HEK293 (cell line): ENCODE results near the gene RHOJ.

Experiments used
- CTCF ChIP-seq: fragments of 450-650 bp; formaldehyde crosslinking; IDR thresholded peaks from 2 replicates; pipeline ENCODE4 v1.5.1; 2016; ENCODE audit warnings: missing biosample characterization, missing genetic modification characterization
- KLF1 ChIP-seq: fragments of 450-650 bp; formaldehyde crosslinking; IDR thresholded peaks from 2 replicates; pipeline ENCODE4 v1.5.1; 2016; ENCODE audit warnings: missing biosample characterization, missing genetic modification characterization
- MEIS1 ChIP-seq: sonication (generic); formaldehyde crosslinking; IDR thresholded peaks from 2 replicates; pipeline ENCODE4 v1.8.1; 2022; ENCODE audit warnings: missing genetic modification reagents, mild to moderate bottlenecking, borderline replicate concordance
- ZBTB8A ChIP-seq: fragments of 450-650 bp; formaldehyde crosslinking; IDR thresholded peaks from 2 replicates; pipeline ENCODE4 v1.5.1; 2016; ENCODE audit warnings: missing biosample characterization, missing genetic modification characterization
- ZNF114 ChIP-seq: fragments of 450-650 bp; formaldehyde crosslinking; IDR thresholded peaks from 2 replicates; pipeline ENCODE4 v1.5.0; 2017; ENCODE audit warnings: missing biosample characterization, missing genetic modification characterization
- ZNF292 ChIP-seq: fragments of 450-650 bp; formaldehyde crosslinking; IDR thresholded peaks from 2 replicates; pipeline ENCODE4 v1.5.1; 2016; ENCODE audit warnings: low read depth, missing biosample characterization, missing genetic modification characterization, borderline replicate concordance
- TF ChIP-seq, protein P1 (sequence below): fragments of 450-650 bp; formaldehyde crosslinking; optimal IDR thresholded peaks from 2 replicates; pipeline ENCODE3; 2016; ENCODE audit warnings: missing biosample characterization, mild to moderate bottlenecking, missing genetic modification characterization

DNA sequence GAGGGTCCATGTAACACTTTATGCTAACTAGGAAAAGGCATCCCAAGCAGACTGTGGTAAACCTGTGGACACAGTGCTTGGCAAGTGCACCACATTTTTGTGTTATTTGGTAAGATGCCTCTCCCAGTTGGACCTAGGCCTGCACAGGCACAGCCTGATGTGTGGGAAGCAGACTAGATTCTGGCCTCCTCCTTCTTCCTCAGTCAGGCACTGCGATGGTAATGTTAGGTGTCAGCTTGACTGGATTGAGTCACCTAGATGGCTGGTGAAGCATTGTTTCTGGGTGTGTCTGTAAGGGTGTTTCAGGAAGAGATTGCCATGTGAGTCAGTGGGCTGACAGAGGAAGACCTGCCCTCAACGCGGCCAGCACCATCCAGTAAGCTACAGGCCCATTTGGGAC lies 25.3 kb upstream of the RHOJ start:
- TF ChIP-seq ZNF292 (tag by site-specific recombination) (no peak), ZBTB8A (tag by site-specific recombination) (no peak), CTCF (tag by site-specific recombination) (no peak), ZNF114 (no peak), KLF1 (tag by site-specific recombination) (no peak), MEIS1 (CRISPR knock-in tag) (no peak)
- TF ChIP-seq, protein P1, sequence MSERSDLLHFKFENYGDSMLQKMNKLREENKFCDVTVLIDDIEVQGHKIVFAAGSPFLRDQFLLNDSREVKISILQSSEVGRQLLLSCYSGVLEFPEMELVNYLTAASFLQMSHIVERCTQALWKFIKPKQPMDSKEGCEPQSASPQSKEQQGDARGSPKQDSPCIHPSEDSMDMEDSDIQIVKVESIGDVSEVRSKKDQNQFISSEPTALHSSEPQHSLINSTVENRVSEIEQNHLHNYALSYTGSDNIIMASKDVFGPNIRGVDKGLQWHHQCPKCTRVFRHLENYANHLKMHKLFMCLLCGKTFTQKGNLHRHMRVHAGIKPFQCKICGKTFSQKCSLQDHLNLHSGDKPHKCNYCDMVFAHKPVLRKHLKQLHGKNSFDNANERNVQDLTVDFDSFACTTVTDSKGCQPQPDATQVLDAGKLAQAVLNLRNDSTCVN (tag by site-specific recombination) = no peak
